GM21619 (cell line): ENCODE measurements around the gene NATD1.
"Not testable (repeated sequence)": the region's sequence is repeated elsewhere in the genome, so short reads cannot be mapped to it uniquely, and the experiment has no call there.

Source experiments
- ATAC-seq: cut with Tn5 transposase; IDR thresholded peaks from one replicate; pipeline ENCODE4 v1.9.1; 2021; ENCODE audit not compliant: unreplicated experiment

The NATD1 gene

DNA sequence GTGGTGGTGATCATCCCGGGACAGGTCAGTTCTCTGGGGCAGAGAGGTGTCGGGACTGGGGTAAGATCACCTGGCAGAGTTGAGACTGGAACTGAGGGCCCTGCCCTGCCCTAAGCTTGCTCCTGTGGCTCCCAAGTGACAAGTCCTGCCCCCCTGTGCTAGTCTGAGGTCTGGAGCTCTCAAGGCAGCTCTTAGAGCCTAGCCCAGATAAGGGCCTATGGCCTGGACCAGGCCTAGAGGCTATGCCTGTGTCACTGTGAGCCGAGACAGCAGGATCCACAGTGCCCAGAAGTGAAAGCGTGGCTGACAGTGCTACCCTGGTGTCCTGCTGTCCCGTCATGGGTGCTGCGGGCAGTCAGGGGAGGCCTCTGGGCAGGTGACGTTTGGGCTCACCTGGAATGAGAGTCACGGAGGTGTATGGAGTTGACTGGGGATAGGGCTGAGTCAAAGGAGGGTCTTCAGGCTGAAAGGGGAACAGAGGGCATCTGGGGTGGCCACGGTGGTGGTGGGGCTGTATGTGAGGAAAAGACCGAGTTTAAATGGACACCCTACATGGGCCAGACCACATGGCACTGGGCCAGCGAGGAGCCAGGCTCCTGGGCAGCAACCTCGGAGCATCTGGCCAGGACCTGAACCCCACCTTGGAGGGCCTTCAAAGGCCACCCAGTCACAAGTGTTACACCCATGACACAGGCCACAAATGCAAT lies 5.5 kb downstream of the NATD1 start:
- no peak for ATAC-seq

DNA sequence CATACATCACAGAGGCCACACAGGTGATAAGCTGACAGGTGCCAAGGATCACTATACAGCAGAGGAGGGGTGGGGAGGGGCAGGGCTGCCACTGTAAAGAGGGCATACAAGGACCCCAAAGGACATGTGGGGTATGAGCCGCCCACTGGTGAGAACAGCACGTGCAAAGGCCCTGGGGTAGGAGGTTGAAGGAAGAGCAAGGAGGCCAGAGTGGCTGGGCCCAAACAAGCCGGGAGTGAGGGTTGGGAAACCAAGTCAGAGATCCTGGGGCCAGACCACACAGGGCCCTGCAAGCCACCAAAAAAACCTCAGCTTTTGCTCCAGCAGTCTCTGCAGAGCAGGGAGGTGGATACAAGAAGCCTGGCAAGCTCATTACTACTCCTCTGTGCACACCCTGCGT lies 6.5 kb downstream of the NATD1 start:
- ATAC-seq: no peak

DNA sequence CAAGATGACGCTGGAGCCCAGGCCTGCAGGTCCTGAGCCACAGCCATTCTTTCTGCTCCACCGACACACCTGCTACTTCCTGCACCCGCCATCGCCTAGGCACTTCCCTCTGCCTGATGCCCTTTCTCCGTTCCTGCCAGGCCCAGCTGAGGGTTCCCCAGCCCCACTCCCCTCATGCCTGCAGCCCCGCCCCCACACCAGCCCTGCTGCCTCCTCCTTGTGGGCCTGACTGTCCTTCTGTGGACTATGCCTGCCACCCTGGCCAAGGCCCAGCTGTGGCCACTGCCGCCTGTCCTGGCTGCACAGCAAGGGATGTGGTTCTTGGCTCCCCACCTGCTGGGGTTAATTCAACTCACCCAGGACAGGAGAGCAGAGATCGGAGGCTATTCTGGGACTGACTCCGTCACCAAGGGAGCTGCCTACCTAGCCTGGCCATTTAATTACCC lies 7.5 kb downstream of the NATD1 start:
- no peak for ATAC-seq

DNA sequence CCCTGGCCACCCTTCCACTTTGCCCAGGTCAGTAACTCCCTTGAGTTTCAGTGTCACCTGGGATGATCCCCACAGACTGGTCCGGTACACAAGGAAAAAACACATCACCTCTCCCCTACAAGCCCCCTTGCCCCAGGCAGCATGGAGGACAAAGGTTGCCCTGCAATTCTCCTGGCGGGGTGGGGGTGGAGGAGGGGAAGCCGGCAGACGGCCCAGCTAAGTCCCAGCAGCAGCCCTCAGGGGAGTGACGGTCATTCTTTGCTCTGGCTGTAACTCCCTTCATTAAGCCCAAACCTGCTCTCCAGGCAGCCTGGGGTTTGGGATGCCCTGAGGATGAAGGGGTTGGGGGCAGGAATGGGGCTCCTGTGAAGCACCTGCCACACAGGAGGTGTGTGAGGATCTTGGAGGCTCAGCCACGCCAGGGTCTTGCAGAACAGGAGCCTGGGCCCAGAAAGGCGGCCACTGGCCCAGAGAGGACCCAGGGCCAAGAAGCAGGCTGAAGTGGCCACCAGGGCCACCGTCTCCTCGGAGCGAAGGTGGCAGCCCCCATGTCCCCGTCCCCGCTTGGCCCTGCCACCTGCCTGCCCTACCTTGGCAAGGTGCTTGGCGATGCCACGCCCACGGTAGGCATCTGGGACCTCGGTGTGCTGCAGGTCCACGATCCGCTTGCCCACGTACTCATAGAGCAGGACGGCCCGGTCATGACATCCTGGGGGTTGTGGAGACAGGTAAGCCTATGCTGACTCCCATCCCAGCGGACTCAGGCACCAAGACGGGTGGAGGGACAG lies 9.5 kb downstream of the NATD1 start:
- no peak for ATAC-seq

DNA sequence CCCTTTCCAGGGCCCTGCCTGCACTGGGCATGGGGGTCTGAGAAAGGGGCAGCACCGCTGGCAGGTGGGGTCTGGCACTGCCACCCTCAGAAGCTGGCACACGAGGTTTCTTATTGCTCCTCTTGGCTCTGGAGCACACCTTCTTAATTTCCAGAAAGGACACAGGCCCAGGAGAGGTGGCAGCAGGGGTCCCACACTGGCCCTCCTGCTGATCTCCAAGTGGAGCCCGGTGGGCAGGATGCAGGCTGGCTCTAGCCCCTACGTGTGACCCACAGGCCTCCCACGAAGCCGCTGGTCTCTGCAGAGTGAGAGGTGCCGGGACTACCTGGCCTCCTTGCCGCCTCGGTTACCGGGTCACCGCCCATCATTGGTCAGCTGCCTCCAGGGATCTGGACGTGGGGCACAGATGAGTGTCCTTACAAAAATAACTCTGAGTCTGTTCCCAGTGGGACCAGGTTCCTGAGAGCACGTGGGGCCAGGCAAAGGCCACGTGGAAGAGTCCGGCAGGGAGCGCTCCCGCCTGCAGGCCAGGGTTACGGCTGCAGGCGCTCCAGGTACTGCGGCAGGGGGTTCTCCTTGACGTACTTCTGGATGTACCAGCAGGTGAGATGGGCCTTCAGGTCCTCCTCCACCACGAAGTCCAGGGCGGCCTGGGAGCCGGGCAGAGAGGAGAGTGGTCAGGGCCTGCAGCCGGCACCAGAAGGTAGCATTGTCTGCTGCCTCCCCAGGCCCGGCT lies 10.3 kb downstream of the NATD1 start:
- ATAC-seq: no peak

DNA sequence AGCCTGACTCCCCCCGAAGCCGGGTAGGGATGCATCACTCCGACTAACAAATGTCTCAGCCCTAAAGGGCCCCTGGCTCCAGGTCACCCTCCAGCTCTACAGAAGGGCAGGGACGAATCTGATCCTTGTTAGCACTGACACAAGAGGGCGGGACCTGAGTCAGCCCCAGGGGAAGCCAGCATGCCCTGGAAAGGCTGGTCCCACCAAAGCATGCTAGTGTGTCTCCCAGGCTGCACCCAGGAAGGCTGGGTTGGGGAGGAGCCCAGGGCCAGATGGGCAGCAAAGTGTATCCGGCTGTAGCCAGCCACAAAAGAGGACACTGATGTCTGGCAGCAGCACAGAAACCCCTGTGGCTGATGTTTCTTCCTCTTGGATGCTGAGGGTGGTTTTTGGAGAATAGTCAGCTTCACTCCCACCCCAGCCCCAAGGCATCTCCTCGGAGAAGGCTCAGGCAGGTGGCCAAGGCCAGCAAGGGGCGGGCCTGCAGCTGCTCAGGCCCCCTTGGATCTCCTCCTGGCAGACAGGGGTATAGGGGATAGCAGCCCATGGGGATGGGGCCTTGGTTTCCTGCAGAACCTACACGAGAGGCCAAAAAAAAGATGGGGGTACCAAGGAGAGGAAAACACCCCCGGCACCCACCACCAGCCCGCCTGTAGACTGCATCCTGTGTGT lies 11.0 kb downstream of the NATD1 start:
- no peak for ATAC-seq

DNA sequence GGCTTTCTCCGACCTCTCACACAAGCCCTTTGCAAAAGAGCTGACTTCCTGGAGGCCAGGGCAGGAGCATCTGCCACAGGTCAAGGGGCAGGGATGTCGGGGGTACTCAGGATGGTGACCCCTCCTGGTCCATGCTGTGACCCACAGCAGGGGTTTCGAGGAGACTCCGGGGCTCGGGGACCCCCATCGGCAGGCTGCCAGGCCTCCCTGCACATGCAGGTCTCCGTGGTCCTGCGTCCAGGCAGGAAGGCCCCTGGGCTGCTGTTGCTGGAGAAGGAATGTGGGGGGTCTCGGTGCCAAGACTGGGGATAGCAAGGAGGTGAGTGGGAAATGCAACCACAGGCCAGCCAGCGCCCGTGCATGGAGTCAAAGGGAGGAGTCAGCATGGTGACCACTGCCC lies 11.6 kb downstream of the NATD1 start:
- no peak for ATAC-seq

DNA sequence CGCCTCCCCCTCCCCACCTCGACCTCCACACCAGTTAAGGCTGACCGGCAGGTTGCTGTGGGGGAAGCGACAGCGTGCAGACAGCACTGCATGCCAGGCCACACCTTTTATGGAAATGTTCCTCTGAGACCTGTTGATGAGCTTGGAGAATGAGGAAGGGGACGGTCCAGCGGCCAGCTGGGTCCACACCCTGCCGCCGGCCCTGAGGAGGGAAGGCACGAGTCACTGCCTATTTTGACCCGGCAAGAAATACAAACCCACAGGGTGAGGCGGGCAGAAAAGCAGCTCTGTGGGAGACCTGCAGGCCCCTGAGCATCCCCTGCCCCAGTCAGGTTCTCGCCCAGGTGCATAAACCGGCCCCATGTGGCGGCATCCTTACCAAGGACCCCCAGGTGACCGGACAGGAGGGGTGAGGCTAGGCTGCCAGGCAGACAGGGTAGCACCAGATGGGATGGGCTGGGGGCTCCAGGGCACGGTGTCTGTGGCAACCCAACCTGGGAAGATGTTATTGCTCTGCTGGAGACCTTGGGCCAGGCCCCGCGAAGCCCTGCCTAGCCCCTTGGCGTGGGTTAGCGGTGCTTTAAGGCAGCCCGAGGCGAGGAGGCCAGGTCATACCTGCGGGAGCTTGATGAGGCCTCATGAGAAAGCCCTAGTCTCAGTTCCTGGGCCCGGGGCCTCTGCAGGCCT lies 12.7 kb downstream of the NATD1 start:
- no peak for ATAC-seq

DNA sequence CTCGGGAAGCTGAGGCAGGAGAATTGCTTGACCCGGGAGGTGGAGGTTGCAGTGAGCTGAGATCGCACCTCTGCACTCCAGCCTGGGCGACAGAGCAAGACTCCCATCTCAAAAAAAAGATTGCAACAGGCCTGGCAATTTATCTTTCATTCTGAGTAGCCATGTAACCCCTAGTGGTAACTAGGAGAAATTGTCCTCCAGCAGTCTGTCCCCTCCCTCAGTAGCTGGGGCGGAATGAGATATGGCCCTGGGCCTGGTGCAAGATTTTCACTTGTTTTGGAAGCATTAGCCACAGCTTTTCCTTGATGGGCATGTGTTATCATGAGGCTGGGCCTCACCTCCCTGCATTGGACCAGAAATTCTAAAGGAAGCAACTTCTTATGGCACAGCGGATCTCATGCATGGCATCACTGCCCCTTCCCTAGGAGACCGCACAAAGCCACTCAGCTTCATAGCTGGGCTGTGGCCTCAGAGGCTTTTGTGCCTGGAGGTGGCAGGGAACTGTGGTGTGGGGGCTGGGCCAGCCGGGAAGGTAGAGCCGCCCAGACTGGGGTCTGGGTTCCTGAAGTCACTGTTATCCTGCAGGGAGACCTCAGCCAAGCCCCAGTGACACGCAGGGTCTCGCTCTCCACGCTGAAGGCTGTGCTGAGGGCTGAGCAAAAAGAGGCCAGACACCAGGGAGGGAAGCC lies 13.4 kb downstream of the NATD1 start:
- no peak for ATAC-seq

DNA sequence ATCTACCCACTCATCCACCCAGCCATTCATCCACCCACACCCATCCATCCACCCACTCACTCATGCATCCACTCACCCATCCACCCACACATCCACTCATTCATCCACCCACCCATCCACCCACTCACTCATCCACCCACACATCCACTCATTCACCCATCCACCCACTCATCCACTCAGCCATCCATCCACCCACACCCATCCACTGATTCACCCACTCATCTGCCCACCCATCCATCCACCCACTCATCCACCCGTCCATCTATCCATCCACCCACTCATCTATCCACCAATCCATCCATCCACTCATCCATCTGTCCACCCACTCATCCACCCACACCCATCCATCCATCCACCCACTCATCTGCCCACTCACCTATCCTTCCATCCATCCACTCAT lies 17.3 kb downstream of the NATD1 start:
- ATAC-seq: no peak

DNA sequence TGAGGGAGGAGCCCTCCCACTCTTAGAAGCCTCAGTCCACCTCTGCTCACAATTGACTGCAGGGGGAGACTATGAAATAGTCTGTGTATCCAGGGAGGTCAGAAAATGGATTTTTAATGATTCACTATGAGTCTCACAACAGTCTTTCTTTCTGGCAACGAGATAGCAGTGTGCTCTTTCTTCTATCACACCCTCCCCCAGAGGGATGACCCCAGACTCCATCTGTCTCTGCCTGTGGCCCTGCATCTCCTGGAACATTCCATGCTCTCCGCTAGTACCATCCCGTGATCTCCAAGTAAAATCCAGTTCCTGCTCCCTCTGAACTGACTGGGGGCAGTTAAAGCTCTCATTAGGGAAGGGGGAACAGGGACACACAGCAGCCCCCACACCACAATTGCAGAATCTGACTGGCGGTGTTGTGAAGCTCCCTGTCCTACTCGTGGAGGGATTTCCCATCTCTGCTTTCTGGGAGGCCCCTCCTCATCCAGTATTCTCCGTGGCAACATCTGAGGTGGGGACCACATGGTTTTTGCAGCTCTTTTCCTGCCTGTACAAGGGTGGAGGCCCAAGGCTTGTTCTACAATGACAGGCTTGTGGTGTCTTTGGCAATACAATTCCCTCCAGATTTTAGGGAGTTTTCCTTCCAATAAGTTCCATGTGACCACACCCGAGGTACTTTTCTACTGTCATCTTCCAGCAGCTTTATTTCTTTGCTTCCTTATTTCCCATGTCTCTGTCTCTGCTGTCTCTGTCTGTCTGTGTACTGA lies 19.4 kb downstream of the NATD1 start:
- ATAC-seq: no peak

DNA sequence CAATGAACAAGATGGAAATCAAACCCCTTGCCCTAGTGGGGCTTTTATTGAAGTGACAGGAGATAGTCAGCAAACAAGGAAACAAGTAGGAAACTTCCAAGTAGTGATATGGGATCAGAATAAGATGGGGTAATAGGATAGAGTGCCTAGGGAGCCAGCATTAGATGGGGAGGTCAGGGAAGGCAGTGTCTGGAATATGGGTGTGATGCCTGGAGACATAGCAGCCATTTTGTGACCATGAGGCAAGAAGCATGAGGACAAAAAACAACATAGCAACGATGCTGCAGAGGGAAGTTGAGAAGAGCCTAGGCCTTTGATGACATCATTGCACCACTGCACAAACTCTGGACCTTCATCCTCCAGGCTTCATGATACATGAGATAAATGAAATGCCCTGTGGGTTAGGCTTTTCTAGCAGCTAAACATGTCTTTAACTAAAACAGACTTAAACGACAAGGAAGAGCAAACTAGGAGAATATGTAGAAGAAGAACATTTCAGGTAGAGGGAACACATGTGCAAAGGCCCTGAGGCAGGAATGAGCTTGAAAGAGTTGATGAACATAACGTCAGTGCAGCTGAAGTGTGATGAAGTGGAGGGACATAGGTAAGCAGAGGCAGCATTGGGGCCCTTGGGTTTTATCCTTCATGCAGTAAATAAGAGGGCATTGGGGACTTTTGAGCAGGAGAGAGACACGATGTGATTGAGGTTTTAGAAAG lies 21.0 kb downstream of the NATD1 start:
- no peak for ATAC-seq

DNA sequence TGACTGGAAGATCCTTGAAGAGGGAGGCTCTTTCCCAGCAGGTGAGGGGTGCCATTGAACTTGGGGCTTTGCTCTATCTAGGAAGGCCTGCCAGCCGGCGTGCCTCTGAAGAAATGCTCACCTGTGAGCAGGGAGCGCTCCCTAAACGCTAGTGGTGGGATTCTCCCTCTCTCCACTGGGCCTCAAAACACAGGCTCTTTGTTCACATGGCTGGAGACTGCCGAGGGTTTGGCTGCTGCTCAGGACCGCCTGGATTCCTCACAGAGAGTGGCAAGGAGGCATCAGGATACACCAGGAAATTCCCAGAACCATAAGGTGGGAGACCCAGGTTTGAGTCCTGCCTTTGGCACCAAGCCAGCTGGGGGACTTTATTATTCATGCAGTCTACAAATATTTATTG lies 21.7 kb downstream of the NATD1 start:
- no peak for ATAC-seq

DNA sequence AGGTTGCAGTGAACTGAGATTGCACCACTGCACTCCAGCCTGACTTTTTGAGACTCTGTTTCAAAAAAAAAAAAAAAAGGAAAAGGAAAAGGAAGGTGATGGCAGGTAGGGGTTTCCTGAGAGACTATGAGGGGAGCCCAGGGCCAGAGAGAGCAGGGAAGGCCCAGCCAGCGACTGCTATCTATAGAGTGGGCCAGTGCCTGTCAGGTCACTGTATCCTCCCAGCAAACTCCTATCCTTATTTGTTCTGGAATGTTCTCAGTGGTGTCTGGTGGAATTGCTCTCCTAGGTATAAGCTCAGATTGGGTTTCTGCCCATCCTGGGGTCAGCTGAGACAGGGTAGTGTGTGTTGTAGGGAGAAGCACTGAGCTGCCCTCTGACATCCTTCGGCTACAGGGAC lies 24.4 kb downstream of the NATD1 start:
- no peak for ATAC-seq

DNA sequence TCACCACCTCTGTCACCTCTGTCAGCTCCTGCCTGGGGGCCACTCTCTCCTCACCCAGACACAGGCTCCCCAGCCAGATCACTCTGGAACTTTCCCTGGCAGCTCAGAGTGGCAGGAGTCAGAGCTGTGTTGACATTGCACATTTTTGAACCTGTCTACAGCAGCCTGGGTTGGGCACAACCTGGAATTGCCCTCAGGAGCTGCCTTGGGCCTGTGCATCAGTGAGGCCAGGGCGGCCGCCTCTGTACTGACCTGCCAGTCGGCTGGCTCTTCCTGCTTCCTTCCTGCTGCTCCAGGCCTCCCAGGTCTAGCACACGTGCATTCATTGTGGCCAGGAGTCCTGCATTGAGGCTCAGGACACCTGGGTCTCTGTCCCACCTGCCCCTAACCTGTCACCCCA lies 25.1 kb downstream of the NATD1 start:
- no peak for ATAC-seq

DNA sequence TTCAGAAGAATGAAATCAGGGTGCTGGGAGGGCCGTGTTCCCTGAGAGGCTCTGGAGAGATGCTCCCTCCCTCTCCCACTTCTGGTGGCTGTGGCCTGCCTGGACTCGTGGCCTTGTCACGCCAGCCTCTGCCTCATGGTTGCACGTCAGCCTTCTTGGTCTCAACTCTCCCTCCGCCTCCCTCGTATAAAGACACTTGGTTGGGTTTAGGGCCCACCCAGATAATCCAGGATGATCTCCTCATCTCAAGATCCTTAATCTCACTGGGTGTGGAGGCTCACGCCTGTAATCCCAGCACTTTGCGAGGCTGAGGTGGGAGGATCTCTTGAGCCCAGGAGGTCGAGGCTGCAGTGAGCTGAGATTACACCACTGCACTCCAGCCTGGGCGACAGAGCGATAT lies 25.9 kb downstream of the NATD1 start:
- ATAC-seq: not testable (repeated sequence)

DNA sequence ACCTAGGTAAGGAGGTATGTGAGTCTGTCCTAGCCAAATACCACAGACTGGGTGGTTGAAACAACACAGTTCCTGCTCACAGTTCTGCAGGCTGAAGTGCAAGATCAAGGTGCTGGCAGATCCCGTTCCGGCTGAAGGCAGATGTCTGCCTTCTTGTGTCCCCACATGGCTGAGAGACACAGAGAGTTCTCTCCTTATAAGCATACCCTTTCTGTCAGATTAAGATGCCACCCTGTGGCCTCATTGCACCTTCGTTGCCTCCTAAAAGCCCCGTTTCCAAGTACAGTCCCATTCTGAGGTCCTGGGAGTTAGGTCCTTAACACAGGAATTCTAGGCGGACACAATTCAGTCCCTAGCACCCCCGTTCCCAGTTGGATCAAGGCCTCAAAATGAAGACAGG lies 30.1 kb downstream of the NATD1 start:
- no peak for ATAC-seq

DNA sequence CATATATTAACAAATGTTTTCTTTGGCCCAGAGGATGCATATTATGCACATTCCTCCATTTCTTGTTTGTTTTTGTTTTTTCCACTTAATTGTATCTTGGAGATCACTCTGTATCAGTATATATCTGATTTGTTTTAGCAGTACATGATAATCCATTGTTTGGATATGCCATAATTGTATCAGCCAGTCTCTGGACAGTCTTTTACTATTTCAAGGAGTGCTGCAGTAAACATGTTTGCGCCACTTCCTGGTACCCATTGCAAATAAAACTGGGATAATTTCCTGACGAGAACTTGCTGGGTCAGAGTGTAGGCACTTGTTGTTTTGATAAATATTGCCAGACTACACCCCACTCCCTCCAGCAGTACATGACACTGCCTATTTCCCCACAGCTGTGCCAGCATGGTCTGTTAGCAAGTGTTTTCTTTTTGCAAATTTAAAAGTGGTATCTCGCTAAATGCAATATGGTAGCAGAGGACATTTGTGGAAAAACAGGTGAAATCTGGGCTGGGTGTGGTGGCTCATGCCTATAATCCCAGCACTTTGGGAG lies 34.3 kb downstream of the NATD1 start:
- no peak for ATAC-seq

DNA sequence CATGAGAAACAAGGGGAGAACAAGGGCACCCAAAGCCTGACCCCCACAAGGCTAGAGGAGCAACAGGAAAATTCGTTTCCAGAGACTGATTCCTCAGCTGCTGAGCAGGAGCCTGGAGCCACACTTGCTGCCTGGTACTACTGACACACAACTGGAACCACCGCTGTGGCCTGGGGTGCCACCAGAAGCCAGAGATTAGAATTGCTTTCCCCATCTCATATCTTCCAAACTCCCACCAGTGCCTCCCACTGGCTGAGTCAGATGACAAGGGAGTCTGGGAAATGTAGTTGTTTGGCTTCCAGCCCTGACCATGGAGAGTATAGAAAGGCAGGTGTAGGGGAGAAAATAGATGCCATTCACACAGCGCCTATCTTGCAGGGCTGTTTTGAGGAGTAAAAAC lies 35.1 kb downstream of the NATD1 start:
- ATAC-seq: no peak
